ENCODE measurements around the gene FOSB. TPM values are rescaled to one million over a fixed set of nuclear protein-coding genes. Genes with fewer than 3 reads are reported as not detected.

FOSB gene
- total and polyA plus RNA-seq, 4 donors, result 0.18 to 1.3 (median 0.40) TPM

GRCh38 chr19:45419396-45419795 lies 48.4 kb upstream of the FOSB start:
- peaks cover 3 to 25% (median 11%) of the 10 kb centered on the region in 4 donors for H3K36me3 ChIP-seq (ENCODE audit: control insufficient read depth in 4 of 4, insufficient read depth in 3 of 4, low read depth in 1 of 4, low read length in 3 of 4)
- DNase-seq (ENCODE audit: low spot score), result no peak
- no peaks in the 10 kb centered on the region for H3K9me3 ChIP-seq (ENCODE audit: control insufficient read depth in 4 of 4, low read length in 3 of 4)
- H3K4me3 ChIP-seq (ENCODE audit: low read depth in 1 of 3, low read length in 3 of 3), result no peak overlapping the region
- no peak overlapping the region for H3K27ac ChIP-seq (ENCODE audit: low read depth in 1 of 2, low read length in 2 of 2)
- no peaks in the 10 kb centered on the region for H3K27me3 ChIP-seq (ENCODE audit: control insufficient read depth in 4 of 4, insufficient read depth in 4 of 4, low read length in 3 of 4)
- 73% methylated on average over 4 of the region's 4 CpGs for WGBS
- no peak overlapping the region for H3K9ac ChIP-seq (ENCODE audit: low read depth in 1 of 2, low read length in 2 of 2)
- TF ChIP-seq FOXA2 (IDR thresholded peaks at IDR 0.05) (no peak), RXRA (IDR thresholded peaks at IDR 0.05) (no peak), TAF1 (conservative IDR thresholded peaks at IDR 0.05) (no peak), RAD21 (IDR thresholded peaks at IDR 0.05) (no peak), HNF4G (IDR thresholded peaks at IDR 0.05) (no peak), NR2F2 (IDR thresholded peaks at IDR 0.05) (no peak), GABPA (IDR thresholded peaks at IDR 0.05 in 1 of 2, conservative IDR thresholded peaks at IDR 0.05 in 1 of 2) (no peak), HNF4A (conservative IDR thresholded peaks at IDR 0.05) (no peak), FOXA1 (IDR thresholded peaks at IDR 0.05) (no peak), JUND (IDR thresholded peaks at IDR 0.05) (no peak)
- TF ChIP-seq, protein P1, sequence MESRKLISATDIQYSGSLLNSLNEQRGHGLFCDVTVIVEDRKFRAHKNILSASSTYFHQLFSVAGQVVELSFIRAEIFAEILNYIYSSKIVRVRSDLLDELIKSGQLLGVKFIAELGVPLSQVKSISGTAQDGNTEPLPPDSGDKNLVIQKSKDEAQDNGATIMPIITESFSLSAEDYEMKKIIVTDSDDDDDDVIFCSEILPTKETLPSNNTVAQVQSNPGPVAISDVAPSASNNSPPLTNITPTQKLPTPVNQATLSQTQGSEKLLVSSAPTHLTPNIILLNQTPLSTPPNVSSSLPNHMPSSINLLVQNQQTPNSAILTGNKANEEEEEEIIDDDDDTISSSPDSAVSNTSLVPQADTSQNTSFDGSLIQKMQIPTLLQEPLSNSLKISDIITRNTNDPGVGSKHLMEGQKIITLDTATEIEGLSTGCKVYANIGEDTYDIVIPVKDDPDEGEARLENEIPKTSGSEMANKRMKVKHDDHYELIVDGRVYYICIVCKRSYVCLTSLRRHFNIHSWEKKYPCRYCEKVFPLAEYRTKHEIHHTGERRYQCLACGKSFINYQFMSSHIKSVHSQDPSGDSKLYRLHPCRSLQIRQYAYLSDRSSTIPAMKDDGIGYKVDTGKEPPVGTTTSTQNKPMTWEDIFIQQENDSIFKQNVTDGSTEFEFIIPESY (IDR thresholded peaks at IDR 0.05), result no peak
- TF ChIP-seq, protein P2, sequence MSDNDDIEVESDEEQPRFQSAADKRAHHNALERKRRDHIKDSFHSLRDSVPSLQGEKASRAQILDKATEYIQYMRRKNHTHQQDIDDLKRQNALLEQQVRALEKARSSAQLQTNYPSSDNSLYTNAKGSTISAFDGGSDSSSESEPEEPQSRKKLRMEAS (IDR thresholded peaks at IDR 0.05), result no peak
- peaks cover 3 to 16% (median 8%) of the 10 kb centered on the region in 4 donors for H3K4me1 ChIP-seq (ENCODE audit: control insufficient read depth in 4 of 4, insufficient read depth in 4 of 4, low read length in 3 of 4)

DNA sequence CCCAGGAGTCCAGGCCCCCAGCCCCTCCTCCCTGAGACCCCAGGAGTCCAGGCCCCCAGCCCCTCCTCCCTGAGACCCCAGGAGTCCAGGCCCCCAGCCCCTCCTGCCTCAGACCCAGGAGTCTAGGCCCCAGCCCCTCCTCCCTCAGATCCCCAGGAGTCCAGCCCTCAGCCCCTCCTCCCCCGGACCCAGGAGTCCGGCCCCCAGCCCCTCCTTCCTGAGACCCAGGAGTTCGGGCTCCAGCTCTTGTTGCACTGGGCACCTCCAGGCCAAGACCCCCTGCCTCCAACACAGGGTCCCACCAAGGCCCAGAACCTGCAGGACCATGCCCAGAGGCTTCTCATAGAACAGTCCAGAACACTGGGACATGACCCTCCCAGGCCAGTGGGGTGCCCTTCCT lies 47.9 kb upstream of the FOSB start:
- peaks cover 0 to 20% (median 11%) of the 10 kb centered on the region in 4 donors for H3K36me3 ChIP-seq (ENCODE audit: control insufficient read depth in 4 of 4, insufficient read depth in 3 of 4, low read depth in 1 of 4, low read length in 3 of 4)
- TF ChIP-seq TAF1 (conservative IDR thresholded peaks at IDR 0.05), result no peak
- no peak for TF ChIP-seq GABPA (IDR thresholded peaks at IDR 0.05 in 1 of 2, conservative IDR thresholded peaks at IDR 0.05 in 1 of 2)
- TF ChIP-seq SP1 (IDR thresholded peaks at IDR 0.05), result no peak
- TF ChIP-seq NR2F2 (IDR thresholded peaks at IDR 0.05), result no peak
- no peak for TF ChIP-seq HNF4A (conservative IDR thresholded peaks at IDR 0.05)
- no peak for TF ChIP-seq EGR1 (IDR thresholded peaks at IDR 0.05; ENCODE audit: low read depth in 2 of 2)
- TF ChIP-seq JUND (IDR thresholded peaks at IDR 0.05), result no peak
- TF ChIP-seq FOXA1 (IDR thresholded peaks at IDR 0.05), result no peak
- no peak for TF ChIP-seq FOXA2 (IDR thresholded peaks at IDR 0.05)
- TF ChIP-seq, protein P2 (IDR thresholded peaks at IDR 0.05), result no peak
- no peak for TF ChIP-seq RXRA (IDR thresholded peaks at IDR 0.05)
- TF ChIP-seq, protein P1 (IDR thresholded peaks at IDR 0.05), result no peak
- no peak for TF ChIP-seq HNF4G (IDR thresholded peaks at IDR 0.05)
- TF ChIP-seq RAD21 (IDR thresholded peaks at IDR 0.05), result no peak
- TF ChIP-seq, protein P3, sequence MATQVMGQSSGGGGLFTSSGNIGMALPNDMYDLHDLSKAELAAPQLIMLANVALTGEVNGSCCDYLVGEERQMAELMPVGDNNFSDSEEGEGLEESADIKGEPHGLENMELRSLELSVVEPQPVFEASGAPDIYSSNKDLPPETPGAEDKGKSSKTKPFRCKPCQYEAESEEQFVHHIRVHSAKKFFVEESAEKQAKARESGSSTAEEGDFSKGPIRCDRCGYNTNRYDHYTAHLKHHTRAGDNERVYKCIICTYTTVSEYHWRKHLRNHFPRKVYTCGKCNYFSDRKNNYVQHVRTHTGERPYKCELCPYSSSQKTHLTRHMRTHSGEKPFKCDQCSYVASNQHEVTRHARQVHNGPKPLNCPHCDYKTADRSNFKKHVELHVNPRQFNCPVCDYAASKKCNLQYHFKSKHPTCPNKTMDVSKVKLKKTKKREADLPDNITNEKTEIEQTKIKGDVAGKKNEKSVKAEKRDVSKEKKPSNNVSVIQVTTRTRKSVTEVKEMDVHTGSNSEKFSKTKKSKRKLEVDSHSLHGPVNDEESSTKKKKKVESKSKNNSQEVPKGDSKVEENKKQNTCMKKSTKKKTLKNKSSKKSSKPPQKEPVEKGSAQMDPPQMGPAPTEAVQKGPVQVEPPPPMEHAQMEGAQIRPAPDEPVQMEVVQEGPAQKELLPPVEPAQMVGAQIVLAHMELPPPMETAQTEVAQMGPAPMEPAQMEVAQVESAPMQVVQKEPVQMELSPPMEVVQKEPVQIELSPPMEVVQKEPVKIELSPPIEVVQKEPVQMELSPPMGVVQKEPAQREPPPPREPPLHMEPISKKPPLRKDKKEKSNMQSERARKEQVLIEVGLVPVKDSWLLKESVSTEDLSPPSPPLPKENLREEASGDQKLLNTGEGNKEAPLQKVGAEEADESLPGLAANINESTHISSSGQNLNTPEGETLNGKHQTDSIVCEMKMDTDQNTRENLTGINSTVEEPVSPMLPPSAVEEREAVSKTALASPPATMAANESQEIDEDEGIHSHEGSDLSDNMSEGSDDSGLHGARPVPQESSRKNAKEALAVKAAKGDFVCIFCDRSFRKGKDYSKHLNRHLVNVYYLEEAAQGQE (IDR thresholded peaks at IDR 0.05), result no peak
- no peak for TF ChIP-seq YY1 (IDR thresholded peaks at IDR 0.05)
- no peak for TF ChIP-seq ATF3 (IDR thresholded peaks at IDR 0.05)

More for the DNA sequence above, 47.9 kb upstream of the FOSB start:
- Histone ChIP-seq H3K27ac (ENCODE audit: low read depth in 1 of 2, low read length in 2 of 2) (no peak overlapping the region), H3K27me3 (ENCODE audit: control insufficient read depth in 4 of 4, insufficient read depth in 4 of 4, low read length in 3 of 4) (no peaks in the 10 kb centered on the region), H3K4me1 (ENCODE audit: control insufficient read depth in 4 of 4, insufficient read depth in 4 of 4, low read length in 3 of 4) (peaks cover 4 to 16% (median 8%) of the 10 kb centered on the region in 4 donors), H3K9ac (ENCODE audit: low read depth in 1 of 2, low read length in 2 of 2) (no peak overlapping the region), H3K4me3 (ENCODE audit: low read depth in 1 of 3, low read length in 3 of 3) (no peak overlapping the region), H3K9me3 (ENCODE audit: control insufficient read depth in 4 of 4, low read length in 3 of 4) (no peaks in the 10 kb centered on the region)
- DNase-seq (ENCODE audit: low spot score), result no peak
- WGBS, result 68% methylated on average over 3 of the region's 3 CpGs

Data from liver (tissue), 9 donors.